HUDEP-2 (cell line): Measurements from ENCODE around the gene ABCA5.
"Not testable (repeated sequence)": the region's sequence is repeated elsewhere in the genome, so short reads cannot be mapped to it uniquely, and the experiment has no call there.

ENCODE experiments used
- DNase-seq, 76 experiments: peaks; one replicate each; lab custom pipeline; 2025; ENCODE audit not compliant: unreplicated experiment in 76 of 76; lab: John Stamatoyannopoulos, UW

ABCA5 gene

GRCh38 chr17:69326377-69327059, 415 bp downstream of the ABCA5 start:
- DNase-seq, result no peak

- DNase-seq, result no peak
Observed at GRCh38 chr17:69325518-69326376, 1.2 kb downstream of the ABCA5 start.

GRCh38 chr17:69323806-69324205, 3.1 kb downstream of the ABCA5 start:
- DNase-seq, result no peak

- no peak for DNase-seq
Observed at GRCh38 chr17:69320908-69321238, 6.1 kb downstream of the ABCA5 start.

- DNase-seq, result no peak
Observed at GRCh38 chr17:69320210-69320907, 6.6 kb downstream of the ABCA5 start.

GRCh38 chr17:69317625-69318024, 9.3 kb downstream of the ABCA5 start:
- no peak for DNase-seq

- no peak for DNase-seq
Observed at GRCh38 chr17:69314246-69315065, 12.5 kb downstream of the ABCA5 start.

GRCh38 chr17:69305177-69305576, 21.8 kb downstream of the ABCA5 start:
- DNase-seq, result no peak

- DNase-seq, result no peak
Observed at GRCh38 chr17:69302682-69303081, 24.3 kb downstream of the ABCA5 start.

- no peak for DNase-seq
Observed at GRCh38 chr17:69300222-69300621, 26.7 kb downstream of the ABCA5 start.

GRCh38 chr17:69298120-69298722, 28.7 kb downstream of the ABCA5 start:
- DNase-seq, result not testable (repeated sequence)

GRCh38 chr17:69287168-69287567, 39.8 kb downstream of the ABCA5 start:
- DNase-seq, result no peak

GRCh38 chr17:69286257-69286656, 40.7 kb downstream of the ABCA5 start:
- no peak for DNase-seq

- DNase-seq, result no peak
Observed at GRCh38 chr17:69284646-69285045, 42.3 kb downstream of the ABCA5 start.

- DNase-seq, result no peak
Observed at GRCh38 chr17:69282002-69282401, 44.9 kb downstream of the ABCA5 start.

GRCh38 chr17:69276279-69276678, 50.7 kb downstream of the ABCA5 start:
- DNase-seq, result not testable (repeated sequence)

- no peak for DNase-seq
Observed at GRCh38 chr17:69275751-69276150, 51.2 kb downstream of the ABCA5 start.

GRCh38 chr17:69271023-69271422, 55.9 kb downstream of the ABCA5 start:
- no peak for DNase-seq

- DNase-seq, result no peak
Observed at GRCh38 chr17:69269131-69269998, 57.6 kb downstream of the ABCA5 start.
